Activated T-helper 17 cell treated with anti-CD3 and anti-CD28 coated beads, Interleukin-2, amount 50 U/mL, for 72 hours (primary cell): ENCODE measurements around the gene C12orf60. TPM values are rescaled to one million over a fixed set of nuclear protein-coding genes. Genes with fewer than 3 reads are reported as not detected.

ENCODE experiments used
- ATAC-seq: fragments of 150-1000 bp; cut with Tn5 transposase; replicated peaks from 2 replicates; pipeline ENCODE4 v1.10.0; 2021; ENCODE audit warnings: mild to moderate bottlenecking, moderate library complexity
- H3K27ac Mint-ChIP-seq: one replicate; pipeline ENCODE4 v1.8.0; 2022; ENCODE audit warnings: mixed read lengths
- H3K27me3 Mint-ChIP-seq: one replicate; pipeline ENCODE4 v1.8.0; 2022; ENCODE audit warnings: mixed read lengths
- H3K36me3 Mint-ChIP-seq: one replicate; pipeline ENCODE4 v1.8.0; 2022; ENCODE audit warnings: low read depth, mild to moderate bottlenecking, mixed read lengths
- H3K4me1 Mint-ChIP-seq: one replicate; pipeline ENCODE4 v1.8.0; 2022; ENCODE audit warnings: mixed read lengths
- H3K4me3 Mint-ChIP-seq: one replicate; pipeline ENCODE4 v1.8.0; 2022; ENCODE audit warnings: mild to moderate bottlenecking, mixed read lengths
- H3K9me3 Mint-ChIP-seq: one replicate; pipeline ENCODE4 v1.8.0; 2022; ENCODE audit warnings: mixed read lengths
- total RNA-seq, 2 donors: library from RNA; stranded (reverse); gene quantifications; one replicate each; pipeline ENCODE4 v1.2.3, GENCODE V29; 2022

The C12orf60 gene
- total RNA-seq, 2 donors from 2014 or later = 2.6 to 3.7 TPM

DNA sequence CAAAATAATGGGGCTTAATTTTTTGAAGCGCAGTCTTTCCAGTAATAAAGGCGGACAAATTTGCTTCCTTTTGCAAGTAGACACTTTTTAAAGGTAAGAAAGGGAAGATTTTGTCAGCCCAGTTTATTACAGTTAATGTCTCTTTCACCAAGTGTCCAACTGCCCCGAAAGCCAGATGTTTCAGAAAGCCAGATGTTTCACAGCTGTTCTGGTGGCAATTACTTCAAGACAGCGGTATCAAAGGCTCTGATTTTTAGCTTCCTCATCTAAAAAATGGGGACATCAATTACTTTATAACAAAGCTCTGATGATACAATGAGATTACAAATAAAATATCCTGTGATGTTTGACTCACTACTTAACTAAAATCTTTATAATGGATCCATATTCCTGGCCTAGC is 1.2 kb upstream of the C12orf60 start:
- no peak for ATAC-seq
- Mint-ChIP-seq H3K27ac (no peak overlapping the region), H3K4me3 (no peak overlapping the region), H3K4me1 (peaks cover 11% of the 10 kb centered on the region), H3K36me3 (no peaks in the 10 kb centered on the region), H3K9me3 (no peaks in the 10 kb centered on the region), H3K27me3 (no peaks in the 10 kb centered on the region)

DNA sequence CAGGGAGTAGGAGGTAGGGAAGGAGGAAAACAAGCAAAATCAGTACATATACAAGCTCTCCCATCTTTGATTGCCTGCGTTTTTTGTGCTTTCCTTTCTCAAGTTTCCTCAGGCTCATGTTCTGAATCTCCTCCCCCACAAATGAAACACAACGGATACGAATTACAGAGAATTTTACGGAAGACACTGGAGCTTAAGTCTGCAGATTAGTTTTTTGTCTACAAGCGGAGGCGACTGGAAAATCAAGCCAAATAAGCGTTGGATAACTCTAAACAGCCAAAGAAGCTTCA is 804 bp upstream of the C12orf60 start:
- Mint-ChIP-seq H3K36me3 (no peaks in the 10 kb centered on the region), H3K4me3 (no peak overlapping the region), H3K4me1 (peaks cover 11% of the 10 kb centered on the region), H3K9me3 (no peaks in the 10 kb centered on the region), H3K27me3 (no peaks in the 10 kb centered on the region), H3K27ac (no peak overlapping the region)
- no peak for ATAC-seq

DNA sequence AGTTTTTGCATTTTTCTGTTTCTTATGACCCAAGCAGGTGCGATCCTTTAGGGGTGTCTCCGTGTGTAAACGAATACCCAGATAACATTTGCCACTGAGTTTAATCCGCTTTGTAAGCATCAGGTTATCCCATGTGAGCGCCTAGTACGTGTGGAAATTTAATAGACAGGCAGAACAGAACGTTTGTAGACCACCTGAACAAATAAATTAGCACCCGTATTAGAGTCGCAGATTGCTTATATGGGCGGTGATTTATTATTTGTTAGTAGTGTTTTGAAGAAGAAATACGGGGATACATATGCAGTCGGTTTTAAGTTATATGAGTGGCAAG is 325 bp downstream of the C12orf60 start:
- Mint-ChIP-seq H3K27me3 (no peaks in the 10 kb centered on the region), H3K36me3 (no peaks in the 10 kb centered on the region), H3K27ac (no peak overlapping the region), H3K4me1 (peaks cover 11% of the 10 kb centered on the region), H3K9me3 (no peaks in the 10 kb centered on the region), H3K4me3 (no peak overlapping the region)
- peak; percentile 1 for ATAC-seq

DNA sequence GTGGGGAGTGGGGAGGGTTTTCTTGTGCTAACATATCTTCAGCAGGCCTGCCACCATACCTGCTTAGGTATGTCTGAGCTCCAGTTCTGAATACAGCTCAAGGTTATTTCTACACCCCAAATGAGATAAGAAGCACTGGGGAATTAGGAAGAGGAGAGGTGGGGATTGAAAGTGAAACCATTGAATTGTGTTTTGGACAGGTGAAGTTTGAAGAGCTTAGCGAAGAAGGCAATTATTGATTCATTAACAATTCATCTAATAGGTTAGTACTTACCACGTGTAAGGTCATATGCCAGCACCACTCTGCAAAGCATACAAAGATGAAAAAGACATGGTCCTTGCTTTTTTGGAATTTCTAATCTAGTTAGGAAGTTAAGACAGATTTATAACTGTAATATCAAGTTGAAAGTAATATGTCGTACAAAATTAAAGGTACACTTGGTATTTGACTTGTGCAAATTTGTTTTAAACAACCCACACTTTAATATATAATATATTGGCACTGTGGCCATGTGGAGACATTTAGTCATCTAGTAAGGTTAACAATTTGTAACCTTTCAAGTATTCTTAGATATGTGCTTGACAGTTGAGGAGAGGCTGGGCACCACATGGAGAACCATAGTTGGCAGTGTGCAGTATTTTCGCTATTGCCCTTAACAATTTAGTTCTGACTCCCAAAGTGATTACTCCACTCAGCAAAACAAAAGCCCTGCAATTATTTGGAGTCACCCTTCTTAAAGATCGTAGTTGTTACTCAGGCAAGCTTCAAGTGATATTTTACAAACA is 6.9 kb downstream of the C12orf60 start:
- Mint-ChIP-seq H3K27me3 (no peaks in the 10 kb centered on the region), H3K36me3 (no peaks in the 10 kb centered on the region), H3K27ac (no peak overlapping the region), H3K4me1 (peaks cover 10% of the 10 kb centered on the region), H3K9me3 (no peaks in the 10 kb centered on the region), H3K4me3 (no peak overlapping the region)
- ATAC-seq = no peak

DNA sequence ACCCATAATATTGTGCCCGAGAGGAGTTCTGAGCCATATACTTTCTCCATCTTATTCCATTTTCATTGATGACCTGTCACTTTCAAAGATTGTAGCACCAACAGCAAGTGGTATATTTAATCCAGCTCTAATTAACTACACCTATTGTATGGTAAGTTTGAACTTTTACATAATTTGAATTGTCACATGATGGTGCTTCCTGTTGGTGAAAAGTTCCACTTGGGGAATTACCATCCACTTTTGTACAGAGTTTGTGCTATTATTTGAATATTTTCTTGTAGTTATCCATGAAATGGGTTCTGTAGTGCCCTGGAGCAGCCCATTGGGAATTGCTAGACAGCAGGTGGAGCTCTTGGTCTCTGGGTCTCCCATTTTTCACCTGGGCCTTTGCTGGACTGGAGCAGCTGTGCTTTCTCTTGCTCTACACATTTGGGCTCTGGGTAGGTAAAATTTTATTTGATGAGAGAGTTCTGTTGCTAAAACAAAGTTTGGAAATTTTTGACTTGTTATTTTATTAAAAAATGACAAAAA is 7.5 kb downstream of the C12orf60 start:
- Mint-ChIP-seq H3K4me3 (no peak overlapping the region), H3K4me1 (peaks cover 10% of the 10 kb centered on the region), H3K27ac (no peak overlapping the region), H3K9me3 (no peaks in the 10 kb centered on the region), H3K36me3 (no peaks in the 10 kb centered on the region), H3K27me3 (no peaks in the 10 kb centered on the region)
- no peak for ATAC-seq

DNA sequence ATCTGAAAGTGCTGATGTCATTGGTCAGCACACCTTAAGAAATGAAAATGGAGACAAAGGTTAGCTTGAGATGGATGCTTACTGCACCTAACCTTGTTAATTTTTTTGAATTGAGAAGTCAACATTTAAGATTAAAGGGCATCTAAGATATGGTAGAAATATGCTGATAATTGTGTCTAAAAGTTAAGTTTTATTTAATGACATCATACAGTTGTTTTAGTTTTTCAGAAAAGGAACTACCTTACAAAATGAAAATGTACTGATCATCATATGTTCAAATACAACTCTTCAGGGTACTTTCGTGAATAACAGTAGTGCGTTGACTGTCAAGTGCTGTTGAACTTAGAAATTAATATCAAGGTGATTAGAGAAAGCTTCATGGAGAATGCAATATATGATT is 8.0 kb downstream of the C12orf60 start:
- Mint-ChIP-seq H3K36me3 (no peaks in the 10 kb centered on the region), H3K9me3 (no peaks in the 10 kb centered on the region), H3K4me1 (peaks cover 10% of the 10 kb centered on the region), H3K27ac (no peak overlapping the region), H3K27me3 (no peaks in the 10 kb centered on the region), H3K4me3 (no peak overlapping the region)
- ATAC-seq = no peak

DNA sequence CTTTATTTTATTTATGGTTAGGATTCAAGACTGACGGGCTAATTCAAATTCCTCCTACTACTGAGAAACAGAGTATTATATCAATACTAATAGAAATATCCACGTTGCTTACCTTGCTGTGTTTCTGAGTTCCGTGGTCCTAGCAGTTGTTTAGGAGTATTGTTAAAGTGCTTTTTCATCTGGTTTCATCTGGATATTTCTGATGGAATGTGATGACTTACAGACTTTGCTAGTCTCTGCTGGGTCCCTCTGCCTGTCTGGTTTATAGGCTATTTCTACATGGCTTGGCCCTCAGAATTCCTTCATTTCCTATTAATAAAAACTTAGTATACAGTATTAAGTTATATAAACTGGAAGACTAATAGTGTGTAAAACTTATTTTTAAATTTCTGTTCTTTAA is 10.5 kb downstream of the C12orf60 start, which contains the start of gene SMCO3:
Gene SMCO3 (minus strand): TSS at position 169 of the 400 bp plus-strand sequence. CDS start 7,502 bp downstream, outside the sequence.
- no peaks in the 10 kb centered on the region for H3K36me3 Mint-ChIP-seq
- no peak within 1 kb of the TSS for H3K27ac Mint-ChIP-seq
- no peak within 1 kb of the TSS for H3K4me3 Mint-ChIP-seq
- ATAC-seq = no peak
- peaks cover 19% of the 10 kb centered on the region for H3K4me1 Mint-ChIP-seq
- H3K27me3 Mint-ChIP-seq = peaks cover 4% of the 10 kb centered on the region
- H3K9me3 Mint-ChIP-seq = no peaks in the 10 kb centered on the region

DNA sequence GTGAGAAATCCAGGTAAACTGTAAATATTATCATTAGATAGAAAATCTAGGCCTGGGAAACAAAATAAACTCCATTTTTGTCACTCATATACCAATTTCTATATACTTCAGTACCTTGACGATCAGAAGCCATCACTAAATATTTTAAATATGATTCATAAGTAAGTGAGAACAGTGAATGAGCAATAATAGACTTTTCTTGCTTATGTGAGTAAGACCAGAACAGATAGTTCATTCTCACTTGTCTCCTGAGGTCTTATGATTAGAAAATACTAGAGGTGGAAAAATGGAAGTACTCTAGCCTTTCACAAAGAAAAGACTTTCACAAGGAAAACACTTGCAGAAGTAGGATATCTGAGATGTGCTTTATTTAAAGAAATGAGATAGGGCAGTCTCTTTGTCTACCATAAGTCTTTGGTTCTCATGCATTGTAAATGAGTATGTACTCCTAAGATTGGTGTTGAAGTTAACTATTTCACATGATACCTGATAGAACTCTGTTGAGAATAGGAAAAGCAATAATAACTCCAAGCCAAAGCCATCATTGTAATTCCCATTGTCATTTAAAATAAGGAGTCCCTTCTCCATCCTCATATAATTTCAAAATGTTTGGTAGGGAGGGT is 20.7 kb downstream of the C12orf60 start:
- H3K27me3 Mint-ChIP-seq = no peaks in the 10 kb centered on the region
- no peak overlapping the region for H3K27ac Mint-ChIP-seq
- H3K4me3 Mint-ChIP-seq = no peak overlapping the region
- no peaks in the 10 kb centered on the region for H3K36me3 Mint-ChIP-seq
- H3K4me1 Mint-ChIP-seq = no peaks in the 10 kb centered on the region
- peak; percentile 88 for ATAC-seq
- no peaks in the 10 kb centered on the region for H3K9me3 Mint-ChIP-seq

DNA sequence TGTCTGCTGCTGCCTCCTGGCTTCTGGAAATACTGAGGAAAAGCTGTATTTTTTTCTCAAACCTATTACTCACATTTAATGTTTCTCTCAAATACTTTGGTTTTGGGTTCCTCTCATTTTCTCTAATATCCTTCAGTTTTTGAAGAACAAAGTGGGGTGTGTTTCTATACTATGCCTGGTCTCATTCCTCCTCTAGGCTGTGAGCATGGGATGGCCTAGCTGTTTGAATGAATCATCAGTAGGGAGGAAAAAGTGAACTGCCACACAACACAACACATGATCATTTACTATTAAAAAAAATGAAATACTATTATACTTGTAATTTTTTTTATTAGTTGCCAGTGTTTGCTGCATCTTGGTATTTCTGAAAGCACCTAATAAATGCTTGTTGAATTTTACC is 21.8 kb downstream of the C12orf60 start:
- H3K4me1 Mint-ChIP-seq = no peaks in the 10 kb centered on the region
- H3K4me3 Mint-ChIP-seq = no peak overlapping the region
- ATAC-seq = no peak
- no peaks in the 10 kb centered on the region for H3K27me3 Mint-ChIP-seq
- no peaks in the 10 kb centered on the region for H3K9me3 Mint-ChIP-seq
- no peak overlapping the region for H3K27ac Mint-ChIP-seq
- no peaks in the 10 kb centered on the region for H3K36me3 Mint-ChIP-seq

DNA sequence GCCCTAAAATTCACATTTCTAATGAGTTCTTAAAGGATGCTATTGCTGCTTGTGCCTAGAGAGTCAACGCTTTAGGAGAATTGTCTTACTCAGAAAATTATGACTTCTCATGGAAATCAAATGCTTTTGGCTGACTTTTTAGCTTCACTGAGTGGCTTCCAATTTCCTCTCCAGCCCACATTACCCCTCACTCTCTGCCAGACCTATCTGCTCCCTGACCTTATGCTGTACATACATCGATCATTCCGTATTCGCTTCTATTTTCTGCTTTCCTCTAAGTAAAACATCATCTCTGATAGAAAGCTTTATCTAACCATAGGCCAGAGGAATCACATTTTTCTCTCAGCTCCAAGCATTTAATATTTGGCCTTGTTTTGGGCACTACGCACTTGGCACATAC is 23.0 kb downstream of the C12orf60 start:
- H3K36me3 Mint-ChIP-seq = no peaks in the 10 kb centered on the region

DNA sequence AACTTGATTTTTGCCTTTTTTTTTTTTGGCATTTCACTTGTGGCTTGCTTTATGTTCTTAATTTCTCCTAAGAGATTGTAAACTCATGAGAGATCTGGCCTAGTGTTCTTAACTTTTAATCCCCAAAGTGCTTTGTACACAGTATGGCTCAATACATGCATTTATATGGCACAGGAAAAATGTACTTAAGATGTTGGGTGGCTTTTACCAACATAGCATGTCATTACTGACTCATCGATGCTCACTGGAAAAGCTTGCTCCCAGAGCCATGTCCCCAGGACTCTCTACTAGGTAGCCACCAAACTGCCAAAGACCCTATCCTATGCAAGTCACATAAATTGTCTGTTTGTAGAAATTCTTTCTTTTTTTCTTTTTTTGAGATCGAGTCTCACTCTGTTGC is 23.6 kb downstream of the C12orf60 start:
- Mint-ChIP-seq H3K36me3 (no peaks in the 10 kb centered on the region), H3K27ac (no peak overlapping the region), H3K4me1 (no peaks in the 10 kb centered on the region), H3K9me3 (no peaks in the 10 kb centered on the region), H3K27me3 (no peaks in the 10 kb centered on the region), H3K4me3 (no peak overlapping the region)
- no peak for ATAC-seq

More for the DNA sequence above, 23.0 kb downstream of the C12orf60 start:
- no peak overlapping the region for H3K4me3 Mint-ChIP-seq
- H3K9me3 Mint-ChIP-seq = no peaks in the 10 kb centered on the region
- no peaks in the 10 kb centered on the region for H3K27me3 Mint-ChIP-seq
- no peaks in the 10 kb centered on the region for H3K4me1 Mint-ChIP-seq
- H3K27ac Mint-ChIP-seq = no peak overlapping the region
- no peak for ATAC-seq

DNA sequence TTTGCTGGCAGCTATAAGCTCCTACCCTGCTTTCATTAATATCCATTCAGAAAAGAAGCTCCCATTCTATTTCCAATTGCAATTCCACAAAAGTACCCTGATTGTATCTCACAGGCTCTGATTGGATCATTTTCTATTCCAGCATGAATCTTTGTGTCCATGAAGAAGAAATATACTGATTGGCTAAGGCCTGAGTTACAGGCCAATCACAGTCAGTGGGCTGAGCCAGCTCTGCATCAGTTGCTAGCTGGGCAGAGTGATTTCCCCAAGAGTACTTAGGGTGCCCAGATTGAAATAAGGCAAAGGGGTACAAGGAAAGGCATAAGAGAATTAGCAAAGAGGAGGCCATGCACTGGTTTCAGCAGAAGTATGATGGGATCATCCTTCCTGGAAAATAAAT is 25.4 kb downstream of the C12orf60 start:
- Mint-ChIP-seq H3K4me1 (no peaks in the 10 kb centered on the region), H3K9me3 (no peaks in the 10 kb centered on the region), H3K4me3 (no peak overlapping the region), H3K36me3 (no peaks in the 10 kb centered on the region), H3K27me3 (peaks cover 4% of the 10 kb centered on the region), H3K27ac (no peak overlapping the region)
- peak; percentile 71 for ATAC-seq

DNA sequence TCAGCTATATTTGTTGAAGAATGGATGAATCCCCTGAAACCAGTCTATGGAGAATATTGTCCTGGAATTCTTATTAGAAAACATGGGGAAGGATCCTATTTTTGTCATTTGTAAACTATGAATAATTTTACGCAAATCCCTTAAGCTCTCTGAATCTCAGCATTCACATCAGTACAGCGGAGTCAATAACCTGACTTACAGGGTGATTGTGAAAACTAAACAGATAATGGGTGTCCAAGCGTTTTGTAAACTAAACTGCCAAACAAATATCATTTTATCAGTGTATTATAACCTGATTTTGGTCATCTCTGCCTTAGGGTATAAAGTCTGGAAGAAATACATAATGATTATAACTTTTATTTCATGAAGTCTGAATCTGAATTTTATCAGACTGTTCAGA is 29.9 kb downstream of the C12orf60 start:
- Mint-ChIP-seq H3K4me3 (no peak overlapping the region), H3K36me3 (no peaks in the 10 kb centered on the region), H3K27ac (no peak overlapping the region), H3K9me3 (no peaks in the 10 kb centered on the region), H3K27me3 (peaks cover 12% of the 10 kb centered on the region), H3K4me1 (no peaks in the 10 kb centered on the region)
- no peak for ATAC-seq

DNA sequence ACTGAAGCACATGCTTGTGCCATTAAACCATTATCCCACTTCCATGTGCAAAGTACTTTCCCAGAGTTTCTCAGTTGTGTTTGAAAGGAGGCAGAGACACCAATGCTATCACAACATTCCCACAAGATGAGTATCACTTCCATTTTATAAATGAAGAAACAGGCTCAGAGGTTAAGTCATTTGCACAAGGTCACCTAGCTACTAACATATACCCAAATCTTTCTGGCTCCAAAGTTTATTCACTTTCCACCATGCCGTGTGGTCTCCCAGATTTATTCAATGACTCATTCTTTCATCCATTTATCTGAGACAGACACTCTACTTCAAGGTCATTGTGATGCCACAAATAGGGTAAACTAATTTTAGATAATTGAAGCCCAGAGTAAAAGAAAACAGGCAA is 30.5 kb downstream of the C12orf60 start:
- H3K4me3 Mint-ChIP-seq = no peak overlapping the region
- ATAC-seq = no peak
- no peaks in the 10 kb centered on the region for H3K36me3 Mint-ChIP-seq
- no peaks in the 10 kb centered on the region for H3K4me1 Mint-ChIP-seq
- H3K9me3 Mint-ChIP-seq = no peaks in the 10 kb centered on the region
- peaks cover 13% of the 10 kb centered on the region for H3K27me3 Mint-ChIP-seq
- no peak overlapping the region for H3K27ac Mint-ChIP-seq

DNA sequence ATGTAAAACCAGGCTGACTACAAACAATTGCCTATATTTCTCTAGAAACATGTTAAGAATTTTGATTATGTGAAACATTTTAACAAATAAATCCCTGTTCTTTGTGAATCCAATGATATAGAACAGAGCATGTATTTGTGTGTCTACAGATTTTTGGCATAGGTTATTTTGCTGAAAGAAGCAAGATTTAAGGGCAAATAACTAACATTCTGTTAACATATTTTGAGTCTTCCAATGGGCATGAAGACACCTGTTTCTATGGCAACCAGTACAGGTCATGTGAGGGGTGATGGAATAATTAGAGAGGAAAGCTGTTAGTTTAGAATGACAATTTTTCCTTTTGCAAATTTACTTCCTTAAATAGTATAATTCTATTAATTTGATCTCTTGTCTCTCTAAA is 31.0 kb downstream of the C12orf60 start:
- H3K4me3 Mint-ChIP-seq = no peak overlapping the region
- no peaks in the 10 kb centered on the region for H3K36me3 Mint-ChIP-seq
- H3K27me3 Mint-ChIP-seq = peaks cover 18% of the 10 kb centered on the region
- no peak overlapping the region for H3K27ac Mint-ChIP-seq
- no peaks in the 10 kb centered on the region for H3K9me3 Mint-ChIP-seq
- H3K4me1 Mint-ChIP-seq = no peaks in the 10 kb centered on the region
- no peak for ATAC-seq
